Adrenal gland (tissue), 12 donors: ENCODE measurements around the gene VEGFB. TPM values are rescaled to one million over a fixed set of nuclear protein-coding genes. Genes with fewer than 3 reads are reported as not detected.

ENCODE experiments used
- DNase-seq, 7 donors: peaks; one replicate each; pipeline ENCODE4 v3.0.0-alpha.2; 2019 to 2020
- H3K27ac ChIP-seq, 5 donors: fragments of 200-600 bp; sonication (generic) in 4 of 5; 1 replicate in 3 of 5; 2 replicates in 2 of 5; pipeline versions ENCODE4 v1.5.1 to v1.8.0; 2016 to 2020; ENCODE audit warnings: mild to moderate bottlenecking in 1 of 5
- H3K27me3 ChIP-seq: fragments of 200-600 bp; 2 replicates; pipeline ENCODE4 v1.8.0; 2021
- H3K36me3 ChIP-seq, 2 donors: fragments of 200-600 bp; replicated peaks in 1 of 2; 1 replicate in 1 of 2; 2 replicates in 1 of 2; pipeline versions ENCODE4 v1.5.1 to v1.8.0; 2018 to 2022
- H3K4me1 ChIP-seq, 2 donors: fragments of 200-600 bp; replicated peaks in 1 of 2; 1 replicate in 1 of 2; 2 replicates in 1 of 2; pipeline versions ENCODE4 v1.5.1 to v1.8.0; 2018 to 2021
- H3K4me3 ChIP-seq, 4 donors: fragments of 200-600 bp; sonication (generic) in 3 of 4; one replicate each; pipeline ENCODE4 v1.5.1; 2016 to 2018
- H3K9me3 ChIP-seq, 3 donors: fragments of 200-600 bp; sonication (generic) in 1 of 3; replicated peaks in 1 of 3; 1 replicate in 2 of 3; 2 replicates in 1 of 3; pipeline versions ENCODE4 v1.5.1 to v1.8.0; 2016 to 2021
- POLR2A ChIP-seq, 2 donors: fragments of 450-650 bp; IDR thresholded peaks; one replicate each; pipeline ENCODE4 v1.6.1; 2017; ENCODE audit warnings: antibody characterized with exemption in 2 of 2, mild to moderate bottlenecking in 2 of 2, moderate library complexity in 1 of 2
- WGBS, 4 donors: extraction: QIAGEN DNeasy Blood & Tissue Kit in 2 of 4; methylation state at CpG; one replicate each; pipeline versions ENCODE4 v1.1.5 to v1.1.7; 2013 to 2017; 5-methylcytosine and 5-hydroxymethylcytosine counted together
- intact Hi-C, 2 donors: fragments of 100-400 bp; cut with DNase I; formaldehyde crosslinking; loops; one replicate each; pipeline versions ENCODE4 v1.14.1 to v1.15.0; 2022 to 2023
- polyA plus RNA-seq, 3 donors: library from polyadenylated mRNA; stranded (reverse); fragments of 200-250 nt in 2 of 3; fragments of 350-450 nt in 1 of 3; fragmentation: Illumina TruSeq in 1 of 3; extraction: RNeasy Lipid Tissue Mini Kit (QIAGEN cat#74804) in 1 of 3; gene quantifications; one replicate each; pipeline ENCODE4 v1.2.3, GENCODE V29; 2013 to 2014
- total RNA-seq, 9 donors: library from RNA; depleted of rRNA in 4 of 9; stranded (reverse); fragments of >200 nt in 4 of 9; fragments of 120-200 nt in 1 of 9; fragmentation: NEBNext Ultra II Directional in 1 of 9; extraction: Animal tissue kit (Norgen Biotek cat#: 25700) in 1 of 9; gene quantifications; one replicate each; pipeline versions ENCODE4 v1.1.0 to v1.2.4, GENCODE V29; 2013 to 2023
- TF ChIP-seq, protein P1 (sequence below), 6 experiments: fragments of 450-650 bp in 4 of 6; fragments of 200-600 bp in 2 of 6; sonication (generic) in 1 of 6; IDR thresholded peaks; 1 replicate in 5 of 6; 2 replicates in 1 of 6; pipeline versions ENCODE4 v1.5.1 to v1.8.0; 2016 to 2021; ENCODE audit warnings: antibody characterized with exemption in 6 of 6, mild to moderate bottlenecking in 2 of 6, moderate library complexity in 1 of 6
- donor health status: healthy with polysubstance abuse.
- donor health status: Bipolar disorder and iron deficiency.
- donor health status: DM: yes; HTN: yes; CAD: no.
- donor health status: DM: no; HTN: no; CAD: no.
- donor health status: DM: no; HTN: no; CAD: no.
- donor health status: DM: yes; HTN: yes; CAD: no.

Gene VEGFB
- total and polyA plus RNA-seq, 12 donors = 36.0 to 185 (median 134) TPM

DNA sequence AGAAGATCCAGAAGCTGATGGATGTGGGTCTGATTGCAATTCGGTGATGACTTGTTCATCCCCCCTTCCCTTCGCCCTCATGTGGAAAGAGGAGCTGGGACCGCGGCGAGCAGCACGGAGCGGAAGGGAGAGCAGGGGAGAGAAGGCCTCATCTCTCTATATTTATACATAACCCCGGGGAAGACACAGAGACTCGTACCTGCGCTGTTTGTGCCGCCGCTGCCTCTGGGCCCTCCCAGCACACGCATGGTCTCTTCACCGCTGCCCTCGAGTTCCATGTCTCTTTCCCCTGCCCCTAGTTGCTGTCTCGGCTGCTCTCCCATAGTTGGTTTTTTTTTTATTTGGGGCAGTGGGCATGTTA, 30.3 kb upstream of the VEGFB start:
- no peaks in the 10 kb centered on the region for H3K27me3 ChIP-seq
- 70 to 75% (median 74%) methylated on average over 16 of the region's 16 CpGs for WGBS, 4 donors
- TF ChIP-seq, protein P1, sequence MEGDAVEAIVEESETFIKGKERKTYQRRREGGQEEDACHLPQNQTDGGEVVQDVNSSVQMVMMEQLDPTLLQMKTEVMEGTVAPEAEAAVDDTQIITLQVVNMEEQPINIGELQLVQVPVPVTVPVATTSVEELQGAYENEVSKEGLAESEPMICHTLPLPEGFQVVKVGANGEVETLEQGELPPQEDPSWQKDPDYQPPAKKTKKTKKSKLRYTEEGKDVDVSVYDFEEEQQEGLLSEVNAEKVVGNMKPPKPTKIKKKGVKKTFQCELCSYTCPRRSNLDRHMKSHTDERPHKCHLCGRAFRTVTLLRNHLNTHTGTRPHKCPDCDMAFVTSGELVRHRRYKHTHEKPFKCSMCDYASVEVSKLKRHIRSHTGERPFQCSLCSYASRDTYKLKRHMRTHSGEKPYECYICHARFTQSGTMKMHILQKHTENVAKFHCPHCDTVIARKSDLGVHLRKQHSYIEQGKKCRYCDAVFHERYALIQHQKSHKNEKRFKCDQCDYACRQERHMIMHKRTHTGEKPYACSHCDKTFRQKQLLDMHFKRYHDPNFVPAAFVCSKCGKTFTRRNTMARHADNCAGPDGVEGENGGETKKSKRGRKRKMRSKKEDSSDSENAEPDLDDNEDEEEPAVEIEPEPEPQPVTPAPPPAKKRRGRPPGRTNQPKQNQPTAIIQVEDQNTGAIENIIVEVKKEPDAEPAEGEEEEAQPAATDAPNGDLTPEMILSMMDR (IDR thresholded peaks at IDR 0.05) = no peak
- TF ChIP-seq POLR2A (IDR thresholded peaks at IDR 0.05) = no peak
- no peaks in the 10 kb centered on the region for H3K9me3 ChIP-seq
- peak overlapping the region in 2 of 5 donors; percentile 16 to 29 for H3K27ac ChIP-seq
- peaks cover 8 to 24% of the 10 kb centered on the region in 2 donors for H3K4me1 ChIP-seq
- H3K4me3 ChIP-seq = no peak overlapping the region
- peaks cover 0 to 50% of the 10 kb centered on the region in 2 donors for H3K36me3 ChIP-seq
- DNase-seq = no peak
- intact Hi-C loops = loop anchor here in 1 of 2 donors (2.0 kb wide), 1 partner anchor 97 kb away; the partner anchor contains the start of gene CATSPERZ

DNA sequence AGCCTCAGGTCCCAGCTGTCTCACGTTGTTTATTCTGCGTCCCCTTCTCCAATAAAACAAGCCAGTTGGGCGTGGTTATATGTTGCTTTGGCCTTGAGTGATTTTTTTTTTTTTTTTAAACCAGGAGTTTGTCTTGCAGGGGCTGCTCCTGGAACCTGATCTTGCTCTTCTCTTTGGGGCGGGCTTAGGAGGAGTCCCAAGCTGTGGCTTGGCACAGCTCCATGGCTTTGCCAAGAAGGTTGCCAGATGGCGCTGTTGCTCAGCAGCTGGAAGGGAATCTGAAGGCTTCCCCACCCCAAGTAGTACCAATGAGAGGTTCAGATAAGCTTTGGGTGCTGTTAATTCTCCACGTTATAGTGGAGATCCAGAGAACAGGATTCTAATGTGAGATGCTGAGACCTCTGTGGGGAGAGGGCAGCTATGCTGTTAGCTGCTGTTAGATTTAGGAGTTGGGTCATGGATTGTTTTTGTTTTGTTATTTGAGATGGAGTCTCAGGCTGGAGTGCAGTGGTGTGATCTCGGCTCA, 29.9 kb upstream of the VEGFB start:
- Histone ChIP-seq H3K27ac (peak overlapping the region in 3 of 5 donors; percentile 16 to 29 (median 21)), H3K4me1 (peaks cover 8 to 24% of the 10 kb centered on the region in 2 donors)
- WGBS, 4 donors = 16 to 27% (median 20%) methylated on average over 6 to 7 of the region's 7 CpGs

DNA sequence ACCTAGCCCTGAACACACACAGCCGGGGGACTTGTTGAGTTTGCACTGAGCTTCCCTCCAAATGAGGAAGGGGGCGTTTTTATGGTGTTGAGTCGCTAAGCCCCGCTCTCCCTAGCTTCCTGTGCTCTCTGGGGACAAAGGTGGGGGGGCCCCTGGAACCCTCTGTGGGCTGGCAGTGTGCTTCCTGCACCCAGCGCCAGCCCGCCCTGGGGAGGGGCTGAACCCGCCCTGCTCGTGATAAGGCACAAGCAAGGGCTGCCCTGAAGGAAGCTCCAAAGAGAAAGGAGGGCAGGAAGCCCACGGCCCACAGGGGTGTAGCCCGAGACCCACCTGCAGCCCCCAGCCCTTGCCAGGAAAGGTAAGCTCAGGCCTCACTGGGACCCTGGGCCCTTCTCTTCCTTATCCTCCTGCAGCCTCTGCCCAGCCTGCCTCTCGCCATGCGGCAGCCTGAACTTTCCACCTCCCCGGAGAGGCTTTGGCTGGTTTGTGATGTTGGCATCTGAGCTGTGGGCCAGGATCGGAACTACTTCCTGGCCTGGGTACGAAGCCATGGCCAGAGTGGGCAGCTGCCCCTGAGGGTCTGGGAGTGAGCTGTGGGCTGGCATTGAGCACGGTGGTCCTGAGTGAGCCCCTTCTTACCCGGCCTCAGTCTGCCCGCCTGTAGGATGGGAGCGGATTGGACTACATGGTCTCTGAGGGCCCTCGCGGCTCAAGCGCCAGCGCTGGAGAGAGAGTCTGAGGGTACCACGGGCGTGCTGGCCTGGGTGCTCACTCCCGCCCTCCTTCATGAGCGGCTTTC, 27.7 kb upstream of the VEGFB start, which contains the start of gene FERMT3:
TSS of gene FERMT3 (plus strand) at position 265 of the 799 bp plus-strand sequence. CDS start 644 bp downstream, outside the sequence.
- TF ChIP-seq, protein P1 (IDR thresholded peaks at IDR 0.05) = no peak
- TF ChIP-seq POLR2A (IDR thresholded peaks at IDR 0.05) = peak in 1 of 2 donors; percentile 12
- peak in 4 of 7 donors; percentile 59 to 74 (median 67) for DNase-seq
- intact Hi-C loops = loop anchor here in 1 of 2 donors (5.0 kb wide), 1 partner anchor 91 kb away; no protein-coding TSS in a partner anchor
- no peaks in the 10 kb centered on the region for H3K27me3 ChIP-seq
- H3K27ac ChIP-seq = peak within 1 kb of the TSS in 4 of 5 donors; percentile 67 to 88 (median 80)
- no peaks in the 10 kb centered on the region for H3K9me3 ChIP-seq
- peaks cover 8 to 24% of the 10 kb centered on the region in 2 donors for H3K4me1 ChIP-seq
- peak within 1 kb of the TSS in 1 of 4 donors; percentile 48 for H3K4me3 ChIP-seq
- peaks cover 0 to 26% of the 10 kb centered on the region in 2 donors for H3K36me3 ChIP-seq
- 63 to 77% (median 68%) methylated on average over 14 to 27 of the region's 27 CpGs for WGBS, 4 donors

More for the DNA sequence above, 29.9 kb upstream of the VEGFB start:
- peak; percentile 89 to 96 (median 93) for DNase-seq
- TF ChIP-seq, protein P1 (IDR thresholded peaks at IDR 0.05) = peak; percentile 38 to 83 (median 78)
- TF ChIP-seq POLR2A (IDR thresholded peaks at IDR 0.05) = no peak
- H3K27me3 ChIP-seq = no peaks in the 10 kb centered on the region
- intact Hi-C loops = loop anchor here in 1 of 2 donors (2.0 kb wide), 1 partner anchor 96 kb away; the partner anchor contains the start of gene CATSPERZ
- H3K9me3 ChIP-seq = no peaks in the 10 kb centered on the region
- peaks cover 0 to 46% of the 10 kb centered on the region in 2 donors for H3K36me3 ChIP-seq
- no peak overlapping the region for H3K4me3 ChIP-seq
